ENCODE results near the gene RNF40.

DNA sequence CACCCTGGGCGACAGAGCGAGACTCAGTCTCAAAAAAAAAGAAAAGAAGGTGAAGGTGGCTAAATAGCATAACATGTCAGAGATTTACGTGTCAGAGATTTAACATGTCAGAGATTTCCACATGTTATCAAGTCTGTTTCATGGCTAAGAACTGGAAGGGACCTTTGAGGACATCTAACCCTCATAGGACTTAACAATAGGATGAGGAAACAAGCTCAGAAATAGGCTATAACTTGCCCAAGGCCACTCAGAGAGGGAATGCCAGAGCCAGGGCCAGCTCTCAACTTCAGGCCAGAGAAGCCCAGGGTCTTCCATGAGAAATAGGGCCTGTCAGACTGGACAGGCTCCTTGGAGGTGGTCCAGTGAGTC, 51.7 kb downstream of the RNF40 start:
- TF ChIP-seq FOXA1 (IDR thresholded peaks at IDR 0.05) (no peak), JUND (IDR thresholded peaks at IDR 0.05) (no peak), YY1 (IDR thresholded peaks at IDR 0.05) (no peak)
- TF ChIP-seq, protein P1, sequence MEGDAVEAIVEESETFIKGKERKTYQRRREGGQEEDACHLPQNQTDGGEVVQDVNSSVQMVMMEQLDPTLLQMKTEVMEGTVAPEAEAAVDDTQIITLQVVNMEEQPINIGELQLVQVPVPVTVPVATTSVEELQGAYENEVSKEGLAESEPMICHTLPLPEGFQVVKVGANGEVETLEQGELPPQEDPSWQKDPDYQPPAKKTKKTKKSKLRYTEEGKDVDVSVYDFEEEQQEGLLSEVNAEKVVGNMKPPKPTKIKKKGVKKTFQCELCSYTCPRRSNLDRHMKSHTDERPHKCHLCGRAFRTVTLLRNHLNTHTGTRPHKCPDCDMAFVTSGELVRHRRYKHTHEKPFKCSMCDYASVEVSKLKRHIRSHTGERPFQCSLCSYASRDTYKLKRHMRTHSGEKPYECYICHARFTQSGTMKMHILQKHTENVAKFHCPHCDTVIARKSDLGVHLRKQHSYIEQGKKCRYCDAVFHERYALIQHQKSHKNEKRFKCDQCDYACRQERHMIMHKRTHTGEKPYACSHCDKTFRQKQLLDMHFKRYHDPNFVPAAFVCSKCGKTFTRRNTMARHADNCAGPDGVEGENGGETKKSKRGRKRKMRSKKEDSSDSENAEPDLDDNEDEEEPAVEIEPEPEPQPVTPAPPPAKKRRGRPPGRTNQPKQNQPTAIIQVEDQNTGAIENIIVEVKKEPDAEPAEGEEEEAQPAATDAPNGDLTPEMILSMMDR (IDR thresholded peaks at IDR 0.05; ENCODE audit: low read depth, low read length, missing input control) = no peak
